Panc1 (cell line): Measurements from ENCODE around the gene FAM184B. TPM values are rescaled to one million over a fixed set of nuclear protein-coding genes. Genes with fewer than 3 reads are reported as not detected.

Experiments
- ATAC-seq: fragments of 200-7000 bp; cut with Tn5 transposase; 2 replicates; pipeline ENCODE4 v1.9.1; 2020; ENCODE audit warnings: mild to moderate bottlenecking, moderate library complexity
- BruUV-seq: library from RNA; stranded (reverse); fragments of 400-500 nt; replicated peaks from 2 replicates; lab custom pipeline; 2021; lab: Mats Ljungman, UMichigan
- CTCF ChIA-PET: fragments of 300-600 bp; sonication (Branson Sonifier 250); formaldehyde crosslinking; loops from one replicate; lab custom pipeline; 2022; ENCODE audit warnings: antibody characterized with exemption; lab: Charles Lee
- POLR2A ChIA-PET: fragments of 300-600 bp; sonication (Branson Sonifier 250); formaldehyde crosslinking; loops from one replicate; lab custom pipeline; 2022; ENCODE audit warnings: antibody characterized with exemption; lab: Charles Lee
- DNase-seq: peaks from one replicate; pipeline ENCODE4 v3.0.0-alpha.2; 2010; ENCODE audit warnings: low read depth, low spot score
- H3K27ac ChIP-seq: 2 replicates; pipeline ENCODE4 v1.5.1; 2011; ENCODE audit warnings: mild to moderate bottlenecking, low read length, inconsistent platforms
- H3K27me3 ChIP-seq: fragments of 200-500 bp; sonication (Bioruptor generic); 2 replicates; pipeline ENCODE4 v1.6.0; 2014; ENCODE audit warnings: low read length, inconsistent platforms; ENCODE audit not compliant: control insufficient read depth, insufficient read depth
- H3K36me3 ChIP-seq: fragments of 200-500 bp; sonication (Bioruptor generic); 2 replicates; pipeline ENCODE4 v1.5.1; 2014; ENCODE audit warnings: inconsistent platforms, mild to moderate bottlenecking, low read length, moderate library complexity; ENCODE audit not compliant: control insufficient read depth, insufficient read depth
- H3K4me1 ChIP-seq: 2 replicates; pipeline ENCODE4 v1.5.1; 2011; ENCODE audit warnings: inconsistent platforms, mild to moderate bottlenecking, low read length, moderate library complexity; ENCODE audit not compliant: control insufficient read depth, insufficient read depth
- H3K4me3 ChIP-seq, 2 experiments: 2 replicates each; pipeline ENCODE4 v1.5.1; 2011 to 2012; ENCODE audit warnings: low read depth in 2 of 2, low read length in 2 of 2, mild to moderate bottlenecking in 2 of 2, inconsistent platforms in 1 of 2, moderate library complexity in 1 of 2
- H3K9me3 ChIP-seq: fragments of 200-500 bp; sonication (Bioruptor generic); 2 replicates; pipeline ENCODE4 v1.5.1; 2014; ENCODE audit warnings: low read depth, mild to moderate bottlenecking, inconsistent platforms, low read length, moderate library complexity; ENCODE audit not compliant: control insufficient read depth, insufficient read depth
- POLR2AphosphoS5 ChIP-seq: IDR thresholded peaks from 2 replicates; pipeline ENCODE4 v1.6.1; 2012; ENCODE audit warnings: mild to moderate bottlenecking, low read depth, low read length, moderate library complexity
- SIN3A ChIP-seq: IDR thresholded peaks from 2 replicates; pipeline ENCODE4 v1.6.1; 2012; ENCODE audit warnings: low read depth, mild to moderate bottlenecking, low read length, moderate library complexity, borderline replicate concordance; ENCODE audit not compliant: insufficient read depth
- TCF7L2 ChIP-seq: IDR thresholded peaks from 2 replicates; pipeline ENCODE4 v1.6.1; 2011; ENCODE audit warnings: mild to moderate bottlenecking, low read depth, low read length, inconsistent platforms
- in situ Hi-C: cut with HindIII; loops from 2 replicates; pipeline ENCODE4 v1.10.0; 2016; ENCODE audit warnings: low sequenced_read_pairs, low pct_unique_long_range_greater_than_20kb
- intact Hi-C: fragments of 100-400 bp; cut with micrococcal nuclease; formaldehyde crosslinking; loops from one replicate; pipeline ENCODE4 v1.10.0; 2022; ENCODE audit not compliant: unreplicated experiment
- total RNA-seq: library from RNA; stranded (reverse); gene quantifications from one replicate; pipeline ENCODE4 v1.2.1, GENCODE V29; 2021; ENCODE audit not compliant: unreplicated experiment
- TF ChIP-seq, protein P1 (sequence below): fragments of 450-650 bp; IDR thresholded peaks from 2 replicates; pipeline ENCODE4 v1.5.1; 2017; ENCODE audit warnings: mild to moderate bottlenecking
- TF ChIP-seq, protein P2 (sequence below), 2 experiments: IDR thresholded peaks; 2 replicates each; pipeline ENCODE4 v1.6.1; 2011 to 2012; ENCODE audit warnings: low read depth in 2 of 2, control low read depth in 1 of 2, low read length in 1 of 2, mild to moderate bottlenecking in 1 of 2, moderate library complexity in 1 of 2; ENCODE audit not compliant: insufficient read depth in 1 of 2

The FAM184B gene
- total RNA-seq, 1 experiment from 2014 or later = 0.03 TPM

DNA sequence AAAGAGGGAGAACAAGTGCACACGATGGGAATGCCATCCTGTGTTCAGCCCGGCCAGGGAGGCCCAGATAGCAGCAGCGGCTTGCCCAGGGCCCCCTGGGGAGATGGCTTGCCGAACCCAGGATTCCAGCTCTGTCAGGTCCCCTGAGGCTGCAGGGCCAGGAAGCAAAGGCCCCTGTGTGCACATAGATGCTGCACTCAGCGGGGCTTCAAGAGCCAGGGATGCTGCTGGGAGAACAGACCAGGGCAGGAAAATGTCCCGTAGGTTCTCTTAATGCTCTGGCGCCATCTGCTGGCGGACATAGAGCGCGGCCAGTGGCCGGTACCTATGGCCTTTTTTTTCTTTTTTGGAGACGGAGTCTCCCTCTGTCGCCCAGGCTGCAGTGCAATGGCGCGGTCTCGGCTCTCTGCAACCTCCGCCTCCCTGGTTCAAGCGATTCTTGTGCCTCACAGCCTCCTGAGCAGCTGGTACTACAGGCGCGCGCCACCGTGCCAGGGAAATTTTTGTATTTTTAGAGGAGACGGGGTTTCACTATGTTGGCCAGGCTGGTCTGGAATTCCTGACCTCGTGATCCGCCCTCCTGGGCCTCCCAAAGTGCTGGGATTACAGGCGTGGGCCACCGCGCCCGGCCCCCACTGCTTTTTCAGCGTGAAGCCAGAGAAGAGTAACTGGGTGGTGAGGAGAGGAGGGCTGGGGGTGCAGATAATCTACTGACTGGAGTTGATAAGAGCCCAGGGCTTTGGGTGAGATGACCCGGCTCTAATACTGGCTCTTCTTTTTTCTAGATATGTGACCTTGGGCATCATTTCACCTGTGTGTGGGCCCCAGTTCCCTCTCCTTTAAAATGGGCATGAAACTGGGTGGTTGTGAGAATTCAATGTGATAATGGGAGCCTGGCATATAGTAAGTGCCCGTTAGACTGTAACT lies 144.5 kb downstream of the FAM184B start:
- H3K36me3 ChIP-seq = peaks cover 4% of the 10 kb centered on the region; the same call in 1 of the 2 replicates
- intact Hi-C loops = no loop called here
- no TSS peak for BruUV-seq
- no peaks in the 10 kb centered on the region for H3K27me3 ChIP-seq
- POLR2A ChIA-PET = no interaction called here
- ATAC-seq = peak; percentile 97
- no peaks in the 10 kb centered on the region for H3K4me1 ChIP-seq
- peak; percentile 39 for DNase-seq
- TF ChIP-seq, protein P1, sequence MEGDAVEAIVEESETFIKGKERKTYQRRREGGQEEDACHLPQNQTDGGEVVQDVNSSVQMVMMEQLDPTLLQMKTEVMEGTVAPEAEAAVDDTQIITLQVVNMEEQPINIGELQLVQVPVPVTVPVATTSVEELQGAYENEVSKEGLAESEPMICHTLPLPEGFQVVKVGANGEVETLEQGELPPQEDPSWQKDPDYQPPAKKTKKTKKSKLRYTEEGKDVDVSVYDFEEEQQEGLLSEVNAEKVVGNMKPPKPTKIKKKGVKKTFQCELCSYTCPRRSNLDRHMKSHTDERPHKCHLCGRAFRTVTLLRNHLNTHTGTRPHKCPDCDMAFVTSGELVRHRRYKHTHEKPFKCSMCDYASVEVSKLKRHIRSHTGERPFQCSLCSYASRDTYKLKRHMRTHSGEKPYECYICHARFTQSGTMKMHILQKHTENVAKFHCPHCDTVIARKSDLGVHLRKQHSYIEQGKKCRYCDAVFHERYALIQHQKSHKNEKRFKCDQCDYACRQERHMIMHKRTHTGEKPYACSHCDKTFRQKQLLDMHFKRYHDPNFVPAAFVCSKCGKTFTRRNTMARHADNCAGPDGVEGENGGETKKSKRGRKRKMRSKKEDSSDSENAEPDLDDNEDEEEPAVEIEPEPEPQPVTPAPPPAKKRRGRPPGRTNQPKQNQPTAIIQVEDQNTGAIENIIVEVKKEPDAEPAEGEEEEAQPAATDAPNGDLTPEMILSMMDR = peak; percentile 90
- TF ChIP-seq SIN3A (no peak), TCF7L2 (no peak), POLR2AphosphoS5 (peak; percentile 22; the same call in 1 of the 2 replicates)
- TF ChIP-seq, protein P2, sequence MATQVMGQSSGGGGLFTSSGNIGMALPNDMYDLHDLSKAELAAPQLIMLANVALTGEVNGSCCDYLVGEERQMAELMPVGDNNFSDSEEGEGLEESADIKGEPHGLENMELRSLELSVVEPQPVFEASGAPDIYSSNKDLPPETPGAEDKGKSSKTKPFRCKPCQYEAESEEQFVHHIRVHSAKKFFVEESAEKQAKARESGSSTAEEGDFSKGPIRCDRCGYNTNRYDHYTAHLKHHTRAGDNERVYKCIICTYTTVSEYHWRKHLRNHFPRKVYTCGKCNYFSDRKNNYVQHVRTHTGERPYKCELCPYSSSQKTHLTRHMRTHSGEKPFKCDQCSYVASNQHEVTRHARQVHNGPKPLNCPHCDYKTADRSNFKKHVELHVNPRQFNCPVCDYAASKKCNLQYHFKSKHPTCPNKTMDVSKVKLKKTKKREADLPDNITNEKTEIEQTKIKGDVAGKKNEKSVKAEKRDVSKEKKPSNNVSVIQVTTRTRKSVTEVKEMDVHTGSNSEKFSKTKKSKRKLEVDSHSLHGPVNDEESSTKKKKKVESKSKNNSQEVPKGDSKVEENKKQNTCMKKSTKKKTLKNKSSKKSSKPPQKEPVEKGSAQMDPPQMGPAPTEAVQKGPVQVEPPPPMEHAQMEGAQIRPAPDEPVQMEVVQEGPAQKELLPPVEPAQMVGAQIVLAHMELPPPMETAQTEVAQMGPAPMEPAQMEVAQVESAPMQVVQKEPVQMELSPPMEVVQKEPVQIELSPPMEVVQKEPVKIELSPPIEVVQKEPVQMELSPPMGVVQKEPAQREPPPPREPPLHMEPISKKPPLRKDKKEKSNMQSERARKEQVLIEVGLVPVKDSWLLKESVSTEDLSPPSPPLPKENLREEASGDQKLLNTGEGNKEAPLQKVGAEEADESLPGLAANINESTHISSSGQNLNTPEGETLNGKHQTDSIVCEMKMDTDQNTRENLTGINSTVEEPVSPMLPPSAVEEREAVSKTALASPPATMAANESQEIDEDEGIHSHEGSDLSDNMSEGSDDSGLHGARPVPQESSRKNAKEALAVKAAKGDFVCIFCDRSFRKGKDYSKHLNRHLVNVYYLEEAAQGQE (IDR thresholded peaks at IDR 0.05; ENCODE audit: insufficient read depth in 1 of 2, low read depth in 2 of 2, low read length in 1 of 2) = no peak
- H3K27ac ChIP-seq = no peak overlapping the region
- H3K9me3 ChIP-seq = no peaks in the 10 kb centered on the region
- CTCF ChIA-PET = no interaction called here
- no peak overlapping the region for H3K4me3 ChIP-seq
- in situ Hi-C loops = no loop called here

DNA sequence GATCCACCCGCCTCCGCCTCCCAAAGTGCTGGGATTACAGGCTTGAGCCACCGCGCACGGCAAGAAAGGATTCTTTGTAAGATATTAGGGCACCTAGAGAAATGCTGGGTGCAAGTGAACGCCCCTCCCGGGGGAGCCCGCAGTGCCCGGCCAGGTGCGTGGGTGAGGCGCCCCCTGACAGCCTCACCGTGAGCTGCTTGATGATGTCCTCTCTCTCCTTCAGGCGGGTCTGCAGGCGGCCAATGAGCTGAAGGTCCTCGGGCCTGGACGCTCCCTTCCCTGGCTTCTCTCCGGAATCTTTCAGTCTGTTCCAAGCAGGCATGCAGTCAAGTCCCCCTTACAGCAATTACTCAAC lies 145.1 kb downstream of the FAM184B start:
- Histone ChIP-seq H3K9me3 (no peaks in the 10 kb centered on the region), H3K27me3 (no peaks in the 10 kb centered on the region), H3K4me1 (no peaks in the 10 kb centered on the region), H3K27ac (no peak overlapping the region), H3K36me3 (peaks cover 4% of the 10 kb centered on the region), H3K4me3 (no peak overlapping the region)
- peak; percentile 46 for ATAC-seq
- ChIA-PET POLR2A (no interaction called here), CTCF (no interaction called here)
- in situ Hi-C loops (no loop called here), intact Hi-C loops (no loop called here)
- no peak for DNase-seq
- TF ChIP-seq SIN3A = no peak
- no peak for TF ChIP-seq TCF7L2
- TF ChIP-seq, protein P1 = no peak
- TF ChIP-seq, protein P2 (IDR thresholded peaks at IDR 0.05; ENCODE audit: insufficient read depth in 1 of 2, low read depth in 2 of 2, low read length in 1 of 2) = no peak
- TF ChIP-seq POLR2AphosphoS5 = no peak
- BruUV-seq = no TSS peak
